Activated T-cell treated with anti-CD3 and anti-CD28 coated beads for 48 hours (primary cell): Measurements from ENCODE around the gene DICER1.
"Not testable (repeated sequence)": the region's sequence is repeated elsewhere in the genome, so short reads cannot be mapped to it uniquely, and the experiment has no call there.

Source experiments
- DNase-seq: peaks from one replicate; pipeline ENCODE4 v3.0.0-alpha.2; 2020; ENCODE audit warnings: low read depth

The DICER1 gene

GRCh38 chr14:95150910-95151309 lies 6.4 kb downstream of the DICER1 start:
- no peak for DNase-seq

- DNase-seq: no peak
Measured at GRCh38 chr14:95149441-95149840, 7.9 kb downstream of the DICER1 start.

DNA sequence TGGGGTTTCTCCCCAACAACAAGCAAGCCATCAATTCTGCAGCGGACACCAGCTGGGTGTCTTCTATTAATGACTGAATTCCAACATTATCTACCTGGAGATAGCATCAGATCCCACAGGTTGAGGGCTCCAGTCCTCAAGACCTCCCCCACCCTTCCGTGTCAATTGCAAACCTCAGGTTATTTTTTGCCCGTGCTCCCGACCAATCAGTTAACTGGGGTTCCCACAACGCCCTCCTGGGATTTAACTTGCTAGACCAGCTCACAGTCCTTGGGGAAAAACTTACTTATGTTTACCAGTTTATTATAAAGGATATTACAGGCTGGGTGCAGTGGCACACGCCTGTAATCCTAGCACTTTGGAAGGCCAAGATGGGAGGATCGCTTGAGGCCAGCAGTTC lies 9.7 kb downstream of the DICER1 start:
- DNase-seq: no peak

DNA sequence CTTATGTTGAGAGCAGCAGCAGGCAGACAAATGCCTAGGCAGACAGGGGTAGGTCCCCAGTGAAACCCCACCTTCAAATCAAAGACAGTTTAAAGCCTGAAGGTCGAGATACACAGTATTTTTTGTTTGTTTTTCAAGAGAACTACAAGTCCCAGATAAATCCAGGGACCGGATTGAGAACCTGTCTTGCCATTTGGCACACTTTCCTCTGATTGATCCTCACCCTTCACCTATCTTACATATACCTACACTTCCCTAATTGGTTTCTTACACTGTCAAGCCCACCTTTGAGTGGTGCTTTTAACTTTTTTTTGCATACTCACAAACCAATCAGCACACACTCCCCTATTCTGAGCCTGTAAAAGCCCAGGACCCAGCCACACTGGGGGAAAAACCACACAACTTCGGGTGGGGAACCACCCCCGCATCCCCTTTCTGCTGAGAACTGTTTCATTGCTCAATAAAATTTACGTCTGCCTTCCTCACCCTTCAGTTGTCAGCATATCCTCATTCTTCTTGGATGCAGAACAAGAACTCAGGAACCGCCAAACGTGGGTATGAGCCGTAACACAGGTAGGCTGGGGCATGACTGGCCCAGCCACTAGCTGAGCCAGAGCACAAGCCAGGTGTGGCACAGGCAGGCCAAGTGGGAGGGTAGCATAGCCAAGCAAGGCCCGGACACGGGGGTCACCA lies 11.1 kb downstream of the DICER1 start:
- no peak for DNase-seq

- DNase-seq: no peak
Measured at GRCh38 chr14:95144849-95145248, 12.5 kb downstream of the DICER1 start.

- no peak for DNase-seq
Measured at GRCh38 chr14:95143808-95144620, 13.3 kb downstream of the DICER1 start.

DNA sequence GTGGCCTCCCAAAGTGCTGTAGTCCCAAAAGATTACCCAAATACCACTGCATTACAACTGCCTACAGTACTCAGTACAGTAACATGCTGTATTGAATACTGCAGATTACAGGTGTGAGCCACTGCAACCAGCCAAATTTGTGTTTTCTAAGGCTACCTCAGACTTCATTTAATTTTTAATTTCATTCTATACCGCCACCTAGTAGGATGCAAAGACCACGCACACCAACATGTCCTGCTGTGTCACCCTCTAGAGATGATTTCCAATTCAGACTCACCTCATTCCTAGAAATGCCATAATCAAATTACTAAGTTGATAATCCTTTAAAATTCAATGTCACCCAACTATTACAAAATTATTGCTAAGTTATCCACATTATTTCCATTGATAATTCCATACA lies 15.1 kb downstream of the DICER1 start:
- no peak for DNase-seq

DNA sequence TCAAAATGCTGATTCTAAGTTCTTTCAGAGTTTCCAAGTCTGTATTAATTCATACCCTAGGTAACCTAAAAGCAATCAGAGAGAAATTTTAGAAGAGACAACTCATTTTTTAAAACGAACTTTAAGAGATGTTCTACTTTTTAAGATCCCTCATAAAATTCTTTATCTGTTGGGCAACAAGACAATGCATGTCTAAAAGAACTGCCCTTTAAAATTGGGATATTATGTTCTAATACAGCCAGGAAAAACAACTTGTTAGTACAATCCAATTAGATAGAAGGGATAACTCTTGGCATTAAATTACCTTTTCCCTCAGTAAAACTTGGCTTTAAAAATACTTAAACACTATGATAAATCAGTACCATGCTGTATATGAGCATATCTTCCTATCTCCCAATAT lies 15.6 kb downstream of the DICER1 start:
- DNase-seq: no peak

DNA sequence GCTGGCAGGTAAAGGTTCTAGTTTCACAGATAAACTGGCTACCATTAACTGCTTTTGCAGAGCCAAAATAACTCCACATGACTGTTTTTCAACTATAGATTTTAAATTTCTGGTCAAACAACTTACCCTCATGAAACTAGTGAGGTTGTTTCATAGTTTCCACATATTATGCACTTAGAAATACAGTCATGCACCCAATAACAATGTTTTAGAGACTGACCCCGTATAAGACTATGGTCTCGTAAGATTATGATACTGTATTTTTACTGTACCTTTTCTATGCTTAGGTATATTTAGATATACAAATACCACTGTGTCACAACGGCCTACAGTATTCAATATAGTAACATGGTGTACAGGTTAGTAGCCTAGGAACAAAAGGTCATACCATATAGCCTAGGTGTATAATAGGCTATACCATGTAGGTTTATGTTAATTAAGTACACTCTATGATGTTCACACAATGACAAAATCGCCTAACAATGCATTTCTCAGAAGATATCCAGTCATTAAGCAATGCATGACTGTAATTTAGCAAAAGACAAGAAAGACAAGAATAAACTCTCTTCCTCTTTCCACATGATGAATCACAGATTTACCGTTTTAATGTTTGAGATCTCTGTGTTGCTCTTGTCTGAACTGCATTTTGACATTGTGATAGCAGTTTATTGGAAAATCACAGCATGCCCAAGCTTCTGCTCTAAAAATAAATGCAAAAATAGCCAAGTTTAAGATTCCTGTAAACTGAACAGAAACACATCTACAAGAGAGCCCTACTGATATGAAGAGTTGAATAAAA lies 17.1 kb downstream of the DICER1 start:
- DNase-seq: no peak

GRCh38 chr14:95138876-95139275 lies 18.5 kb downstream of the DICER1 start:
- no peak for DNase-seq

DNA sequence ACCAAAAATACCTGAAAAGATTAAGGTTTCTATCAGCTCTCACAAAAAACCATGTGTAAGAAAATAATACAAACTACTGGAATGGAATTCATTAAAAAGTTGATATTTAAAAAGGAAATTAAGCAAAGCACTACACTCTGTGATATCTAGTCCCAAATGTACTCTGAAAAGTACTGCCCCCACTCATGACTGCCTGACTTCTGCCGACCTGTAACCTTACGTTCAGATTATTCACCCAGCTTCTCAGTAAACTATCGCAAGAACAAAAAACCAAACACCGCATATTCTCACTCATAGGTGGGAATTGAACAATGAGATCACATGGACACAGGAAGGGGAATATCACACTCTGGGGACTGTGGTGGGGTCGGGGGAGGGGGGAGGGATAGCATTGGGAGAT lies 18.9 kb downstream of the DICER1 start:
- DNase-seq: not testable (repeated sequence)

DNA sequence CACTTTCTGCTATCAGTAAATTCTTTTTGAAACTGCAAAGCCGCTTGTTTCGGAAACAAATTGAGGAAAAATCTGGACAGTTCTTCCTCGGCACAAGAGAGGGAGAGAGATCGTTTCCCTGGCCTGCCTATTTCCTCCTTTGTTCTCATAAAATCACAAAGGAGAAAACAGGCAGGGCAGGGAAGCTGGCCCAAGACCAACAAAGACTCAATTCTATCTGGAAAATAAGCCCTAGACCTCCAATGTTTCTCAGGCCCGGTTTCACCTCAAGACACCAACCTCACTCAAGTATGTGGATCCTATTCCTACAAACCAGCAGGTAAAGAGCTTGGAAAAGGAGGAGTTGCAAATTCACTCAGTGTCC lies 19.5 kb downstream of the DICER1 start:
- no peak for DNase-seq

GRCh38 chr14:95137164-95137803 lies 20.0 kb downstream of the DICER1 start:
- DNase-seq: no peak

- DNase-seq: no peak
Measured at GRCh38 chr14:95136631-95137030, 20.7 kb downstream of the DICER1 start.

DNA sequence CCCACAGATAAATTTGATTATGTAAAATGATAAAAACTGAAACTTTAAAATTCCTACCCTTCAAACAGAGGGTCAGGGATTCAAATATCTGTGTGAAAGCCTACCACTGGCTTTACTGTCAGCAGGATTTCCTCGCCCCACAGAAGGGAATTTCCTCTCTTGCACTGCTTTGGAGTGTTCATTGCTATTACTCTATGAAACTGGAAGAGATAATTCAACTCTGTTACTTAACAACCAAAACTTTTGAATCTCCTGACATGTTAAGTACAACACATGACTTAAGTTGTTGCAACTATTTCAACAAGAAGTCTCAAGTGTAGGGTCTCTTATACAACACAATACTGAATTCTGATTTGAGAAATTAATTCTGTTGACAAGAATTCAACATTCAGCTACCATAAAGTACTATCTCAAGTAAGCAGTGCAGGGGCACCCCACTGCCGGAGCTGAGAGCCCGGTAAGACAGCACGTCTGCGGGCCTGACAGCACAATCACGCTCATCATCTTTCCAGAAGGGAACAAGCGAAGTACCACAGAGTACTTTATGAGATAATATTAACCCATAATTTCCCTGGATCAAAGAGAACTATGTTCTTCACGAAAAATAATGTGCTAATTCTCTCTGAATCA lies 22.9 kb downstream of the DICER1 start:
- no peak for DNase-seq

DNA sequence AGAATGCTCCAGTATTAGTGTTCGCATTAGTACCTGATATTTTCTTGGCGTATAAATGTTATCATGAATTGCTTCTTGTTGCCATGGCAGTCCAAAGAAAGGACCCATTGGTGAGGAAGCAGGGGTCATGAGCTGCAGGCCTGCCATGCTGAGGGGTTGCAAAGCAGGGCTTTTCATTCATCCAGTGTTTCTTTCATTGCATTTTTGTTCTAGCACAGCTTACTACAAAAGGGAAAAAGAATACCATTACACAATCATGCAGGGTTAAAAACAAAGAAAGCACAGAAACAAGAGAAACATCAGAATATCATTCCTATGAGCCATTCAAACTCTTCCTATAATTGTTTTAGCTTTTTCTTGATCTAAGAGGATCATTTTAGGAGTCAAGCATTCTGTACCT lies 24.0 kb downstream of the DICER1 start:
- DNase-seq: no peak

DNA sequence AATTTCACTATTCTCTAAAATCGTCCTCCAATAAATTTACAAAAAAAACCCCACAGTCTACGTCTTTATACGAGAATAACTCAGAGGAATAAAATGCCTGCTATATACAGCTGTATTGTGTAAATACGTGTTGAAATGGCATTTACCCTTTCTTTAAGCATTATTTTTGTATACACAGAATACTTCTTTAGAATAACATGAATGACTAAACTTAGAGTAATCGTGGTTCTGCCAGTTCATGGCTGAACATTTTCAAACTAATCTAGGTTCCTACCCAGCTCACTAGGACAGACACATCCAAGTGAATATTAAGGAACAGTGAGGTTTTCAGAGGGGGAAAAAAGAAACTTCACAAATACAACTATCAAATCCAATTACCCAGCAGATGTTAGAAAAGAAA lies 24.6 kb downstream of the DICER1 start:
- DNase-seq: no peak

DNA sequence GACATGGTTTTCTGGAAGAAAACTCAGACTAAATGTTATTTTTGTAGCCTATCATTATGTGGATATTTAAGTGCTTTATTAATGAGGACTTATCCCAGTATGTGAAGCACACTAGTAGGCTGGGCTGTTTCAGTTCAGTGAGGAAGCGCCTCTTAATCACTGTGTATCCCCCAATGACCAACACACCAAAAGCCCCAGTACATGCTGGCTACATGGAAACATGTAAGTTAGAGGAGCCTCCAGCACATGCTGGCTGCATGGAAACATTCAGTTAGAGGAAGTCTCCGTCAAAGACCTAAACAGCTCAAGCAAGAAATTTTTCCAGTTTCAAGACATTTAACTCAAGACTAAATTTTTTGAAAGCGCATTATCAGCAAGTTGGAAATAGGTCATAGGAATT lies 26.8 kb downstream of the DICER1 start:
- DNase-seq: no peak

DNA sequence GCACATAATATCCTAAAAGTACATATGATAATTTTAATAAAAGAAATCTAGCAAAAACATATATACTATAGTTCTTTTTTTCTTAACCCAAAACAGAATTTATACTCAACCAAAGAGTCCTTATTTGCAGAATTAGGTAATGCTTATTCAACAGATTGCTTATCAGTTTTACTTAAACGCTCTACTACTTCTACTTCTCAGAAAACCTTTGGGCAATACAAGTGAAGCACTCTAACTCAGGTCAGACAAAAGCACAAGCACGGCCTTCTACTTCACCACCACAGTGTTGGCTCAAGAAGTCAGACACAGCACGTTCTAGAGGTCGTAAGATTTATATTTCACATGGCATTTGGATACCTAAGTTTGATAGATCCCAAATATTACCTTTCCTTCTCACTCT lies 29.2 kb downstream of the DICER1 start:
- no peak for DNase-seq

GRCh38 chr14:95127531-95127911 lies 29.8 kb downstream of the DICER1 start:
- no peak for DNase-seq

DNA sequence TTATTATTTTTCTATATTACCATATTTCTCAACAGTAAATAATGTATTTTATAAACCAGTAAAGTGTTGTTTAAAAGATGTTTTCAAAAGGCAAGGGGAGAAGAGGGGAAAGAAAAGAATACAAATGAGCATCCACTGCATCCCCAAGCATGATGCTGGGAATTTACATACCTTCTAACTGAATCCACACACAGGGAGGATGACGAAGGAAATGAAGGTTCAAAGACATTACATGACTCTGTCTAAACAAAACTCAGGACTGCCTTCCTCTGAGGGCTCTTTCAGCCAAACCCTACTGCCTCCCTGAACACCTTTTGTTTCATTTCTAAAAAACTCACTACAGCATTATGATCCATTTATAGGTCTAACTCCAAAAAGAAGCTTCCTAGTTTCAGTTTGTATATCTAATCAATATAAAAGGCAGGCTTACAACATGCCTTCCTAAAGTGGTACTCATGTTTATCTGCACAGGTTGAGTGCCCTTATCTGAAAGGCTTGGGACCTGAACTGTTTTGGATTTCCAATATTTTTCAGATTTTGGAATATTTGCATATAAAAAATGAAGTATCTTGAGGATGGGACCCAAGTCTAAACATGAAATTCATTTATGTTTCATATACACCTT lies 30.3 kb downstream of the DICER1 start:
- no peak for DNase-seq

DNA sequence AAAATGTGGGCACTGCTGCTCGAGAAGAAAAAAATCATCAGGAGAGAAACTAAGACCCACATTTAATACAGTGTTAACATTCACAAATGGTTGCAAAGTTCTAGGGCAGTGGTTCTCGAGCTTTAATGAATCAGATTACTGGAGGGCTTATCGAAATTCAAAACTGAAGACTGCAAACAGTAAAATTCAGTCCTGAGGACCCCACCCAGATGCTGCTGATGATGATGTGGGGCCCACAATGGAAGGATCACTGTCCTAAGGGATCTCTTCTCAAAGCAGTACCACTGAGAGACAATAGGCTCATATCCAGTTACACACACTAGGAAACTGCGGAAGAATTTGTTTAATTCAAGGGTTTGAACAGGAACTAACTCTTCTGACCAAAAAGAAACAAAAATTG lies 31.4 kb downstream of the DICER1 start:
- no peak for DNase-seq
